Measurements from ENCODE around the gene PTGES2. TPM values are rescaled to one million over a fixed set of nuclear protein-coding genes. Genes with fewer than 3 reads are reported as not detected.

The PTGES2 gene
- polyA plus RNA-seq, 1 of the 3 experiments (the other 2 are of a cell fraction) = 141 TPM

GRCh38 chr9:128105538-128106175 lies 21.9 kb downstream of the PTGES2 start:
- Histone ChIP-seq H3K9me3 (no peaks in the 10 kb centered on the region), H3F3A (replicated peaks; ENCODE audit: insufficient read depth) (peaks cover 8% of the 10 kb centered on the region), H3K27me3 (ENCODE audit: insufficient read depth) (no peaks in the 10 kb centered on the region), H3K4me2 (no peak overlapping the region), H3K9ac (no peak overlapping the region), H3K79me2 (ENCODE audit: insufficient read depth) (peaks cover 6% of the 10 kb centered on the region; the same call in 1 of the 2 replicates), H3K4me1 (ENCODE audit: control insufficient read depth in 1 of 2, insufficient read depth in 2 of 2, low read depth in 1 of 2, low read length in 1 of 2) (peaks cover 0 to 9% of the 10 kb centered on the region in 2 experiments; a peak in 1 of 4 replicates), H3K4me3 (ENCODE audit: low read depth in 2 of 2, low read length in 1 of 2) (no peak overlapping the region), H3K9me2 (no peaks in the 10 kb centered on the region), H3K27ac (ENCODE audit: low read depth in 2 of 2, low read length in 1 of 2) (no peak overlapping the region; a peak in 1 of 4 replicates), H3K36me3 (replicated peaks in 1 of 2; ENCODE audit: control insufficient read depth in 1 of 2, insufficient read depth in 2 of 2, low read length in 1 of 2) (peaks cover 25 to 64% of the 10 kb centered on the region in 2 experiments), H2AFZ (ENCODE audit: low read depth) (no peak overlapping the region), H4K20me1 (ENCODE audit: insufficient read depth) (no peaks in the 10 kb centered on the region)
- TF ChIP-seq NRF1 (IDR thresholded peaks at IDR 0.05; ENCODE audit: low read depth, low read length) (no peak), SIN3A (IDR thresholded peaks at IDR 0.05; ENCODE audit: borderline replicate concordance, low read depth, low read length) (no peak), POLR2AphosphoS5 (IDR thresholded peaks at IDR 0.05; ENCODE audit: low read depth, low read length) (no peak), FOSL2 (IDR thresholded peaks at IDR 0.05; ENCODE audit: borderline replicate concordance, low read depth) (no peak)
- POLR2A ChIA-PET = no interaction called here
- no peak for DNase-seq
- CTCF ChIA-PET = interaction anchor here (1.5 to 18.8 kb wide), 2 partner anchors 10 to 12 kb away, joined by 10 to 246 read pairs; no protein-coding TSS in a partner anchor
- WGBS (ENCODE audit: low lambda C conversion rate) = 92% methylated on average over 18 of the region's 21 CpGs

- H3K36me3 ChIP-seq (replicated peaks in 1 of 2; ENCODE audit: control insufficient read depth in 1 of 2, insufficient read depth in 2 of 2, low read length in 1 of 2) = peaks cover 21 to 67% of the 10 kb centered on the region in 2 experiments
- TF ChIP-seq RFX5 (IDR thresholded peaks at IDR 0.05; ENCODE audit: low read length) (no peak), MXI1 (IDR thresholded peaks at IDR 0.05; ENCODE audit: low read depth, low read length) (no peak), CTCF (IDR thresholded peaks at IDR 0.05) (no peak), REST (IDR thresholded peaks at IDR 0.05; ENCODE audit: low read depth, low read length) (no peak), TCF12 (IDR thresholded peaks at IDR 0.05) (no peak), NFIC (IDR thresholded peaks at IDR 0.05; ENCODE audit: borderline replicate concordance) (no peak), GABPA (IDR thresholded peaks at IDR 0.05; ENCODE audit: low read depth) (no peak), YY1 (IDR thresholded peaks at IDR 0.05; ENCODE audit: low read depth) (no peak), RAD21 (IDR thresholded peaks at IDR 0.05; ENCODE audit: low read length) (no peak), USF2 (IDR thresholded peaks at IDR 0.05; ENCODE audit: borderline replicate concordance, low read depth, low read length) (no peak), MAX (IDR thresholded peaks at IDR 0.05; ENCODE audit: low read depth) (no peak), USF1 (IDR thresholded peaks at IDR 0.05; ENCODE audit: borderline replicate concordance, low read depth) (no peak), ELF1 (IDR thresholded peaks at IDR 0.05) (no peak), CHD2 (IDR thresholded peaks at IDR 0.05; ENCODE audit: low read length, partially characterized antibody) (no peak)
- WGBS (ENCODE audit: low lambda C conversion rate) = 93% methylated on average over 3 of the region's 6 CpGs
- no peak overlapping the region for H3K4me3 ChIP-seq (ENCODE audit: low read depth in 2 of 2, low read length in 1 of 2)
- CTCF ChIA-PET = interaction anchor here (1.1 to 18.8 kb wide), 3 partner anchors 11 to 21 kb away, joined by 3 to 246 read pairs (median 10); no protein-coding TSS in a partner anchor
- DNase-seq = no peak
- POLR2A ChIA-PET = interaction anchor here (0.8 kb wide), 1 partner anchor 36 kb away, joined by 4 read pairs; the partner anchor contains the start of genes NAIF1 and SLC25A25
- peak overlapping the region in 1 of 2 experiments; percentile 39; a peak in 1 of 4 replicates for H3K27ac ChIP-seq (ENCODE audit: low read depth in 2 of 2, low read length in 1 of 2)
- no peaks in the 10 kb centered on the region for H3K9me2 ChIP-seq
- H3F3A ChIP-seq (replicated peaks; ENCODE audit: insufficient read depth) = no peaks in the 10 kb centered on the region
- no peaks in the 10 kb centered on the region for H3K9me3 ChIP-seq
- H3K79me2 ChIP-seq (ENCODE audit: insufficient read depth) = peaks cover 21% of the 10 kb centered on the region; the same call in 1 of the 2 replicates
- no peaks in the 10 kb centered on the region for H3K27me3 ChIP-seq (ENCODE audit: insufficient read depth)
- H2AFZ ChIP-seq (ENCODE audit: low read depth) = no peak overlapping the region
- no peak overlapping the region for H3K9ac ChIP-seq
- no peak overlapping the region for H3K4me2 ChIP-seq
- H4K20me1 ChIP-seq (ENCODE audit: insufficient read depth) = 0 out of 2 replicates have a peak, but pooled peaks cover 5% of the 10 kb centered on the region
- peaks cover 3 to 14% of the 10 kb centered on the region in 2 experiments; a peak in 3 of 4 replicates for H3K4me1 ChIP-seq (ENCODE audit: control insufficient read depth in 1 of 2, insufficient read depth in 2 of 2, low read depth in 1 of 2, low read length in 1 of 2)
These were observed 23.3 kb downstream of the PTGES2 start for GRCh38 chr9:128104171-128104618.
